Colonic mucosa (tissue), 4 donors: ENCODE data around the gene EPHA1. TPM values are rescaled to one million over a fixed set of nuclear protein-coding genes. Genes with fewer than 3 reads are reported as not detected.

Experiments
- DNase-seq: peaks from one replicate; pipeline ENCODE4 v3.0.0-alpha.2; 2020
- H3K27ac ChIP-seq: fragments of 200-600 bp; one replicate; pipeline ENCODE4 v1.8.0; 2021
- H3K27me3 ChIP-seq: fragments of 200-600 bp; one replicate; pipeline ENCODE4 v1.8.0; 2021
- H3K36me3 ChIP-seq: fragments of 200-600 bp; one replicate; pipeline ENCODE4 v1.8.0; 2021
- H3K4me1 ChIP-seq: fragments of 200-600 bp; one replicate; pipeline ENCODE4 v1.8.0; 2021; ENCODE audit warnings: mild to moderate bottlenecking
- H3K4me3 ChIP-seq: fragments of 200-600 bp; one replicate; pipeline ENCODE4 v1.8.0; 2021
- H3K9ac ChIP-seq, 2 donors: one replicate each; pipeline ENCODE4 v1.7.0; 2013; ENCODE audit warnings: control low read depth in 2 of 2, low read depth in 2 of 2, low read length in 2 of 2
- H3K9me3 ChIP-seq: fragments of 200-600 bp; one replicate; pipeline ENCODE4 v1.8.0; 2021
- CTCF ChIP-seq: fragments of 200-600 bp; IDR thresholded peaks from one replicate; pipeline ENCODE4 v1.8.0; 2022; ENCODE audit warnings: antibody characterized with exemption, mild to moderate bottlenecking
- intact Hi-C: fragments of 100-400 bp; cut with DNase I; formaldehyde crosslinking; loops from one replicate; pipeline ENCODE4 v1.14.1; 2022
- total RNA-seq, 2 donors: library from RNA; stranded (reverse); fragmentation: NEBNext Ultra II Directional in 1 of 2; extraction: Animal tissue kit (Norgen Biotek cat#: 25700) in 1 of 2; gene quantifications; one replicate each; pipeline ENCODE4 v1.2.1, GENCODE V29; 2021
- donor health status: healthy.
- donor health status: DM: no; HTN: no; CAD: no.
- donor health status: DM: no; HTN: no; CAD: no.

EPHA1 gene
- total RNA-seq, 2 donors from 2014 or later: 16.0 to 18.4 TPM

- H3K9ac ChIP-seq: no peak overlapping the region
- H3K4me3 ChIP-seq: no peak overlapping the region
- no peaks in the 10 kb centered on the region for H3K27me3 ChIP-seq
- intact Hi-C loops: loop anchor here (5.0 kb wide), 1 partner anchor 91 kb away; no protein-coding TSS in a partner anchor
- H3K4me1 ChIP-seq: peaks cover 12% of the 10 kb centered on the region
- H3K27ac ChIP-seq: no peak overlapping the region
- H3K36me3 ChIP-seq: no peaks in the 10 kb centered on the region
- TF ChIP-seq CTCF: no peak
- H3K9me3 ChIP-seq: no peaks in the 10 kb centered on the region
- DNase-seq: no peak
These were observed 4.5 kb upstream of the EPHA1 start for GRCh38 chr7:143413123-143413522.

GRCh38 chr7:143411976-143412708, 3.5 kb upstream of the EPHA1 start:
- peaks cover 12% of the 10 kb centered on the region for H3K4me1 ChIP-seq

GRCh38 chr7:143410521-143411004, 1.9 kb upstream of the EPHA1 start:
- peaks cover 12% of the 10 kb centered on the region for H3K4me1 ChIP-seq
- no peak for TF ChIP-seq CTCF
- no peak for DNase-seq
- H3K9ac ChIP-seq: no peak overlapping the region
- H3K27ac ChIP-seq: no peak overlapping the region
- intact Hi-C loops: loop anchor here (5.0 kb wide), 1 partner anchor 88 kb away; no protein-coding TSS in a partner anchor
- no peaks in the 10 kb centered on the region for H3K9me3 ChIP-seq
- H3K4me3 ChIP-seq: no peak overlapping the region
- H3K27me3 ChIP-seq: no peaks in the 10 kb centered on the region
- H3K36me3 ChIP-seq: no peaks in the 10 kb centered on the region

More at GRCh38 chr7:143411976-143412708, 3.5 kb upstream of the EPHA1 start:
- no peak overlapping the region for H3K27ac ChIP-seq
- DNase-seq: no peak
- no peaks in the 10 kb centered on the region for H3K36me3 ChIP-seq
- no peaks in the 10 kb centered on the region for H3K9me3 ChIP-seq
- H3K4me3 ChIP-seq: no peak overlapping the region
- TF ChIP-seq CTCF: no peak
- no peaks in the 10 kb centered on the region for H3K27me3 ChIP-seq
- H3K9ac ChIP-seq: no peak overlapping the region
- intact Hi-C loops: loop anchor here (5.0 kb wide), 1 partner anchor 90 kb away; no protein-coding TSS in a partner anchor

GRCh38 chr7:143408252-143408685, 387 bp downstream of the EPHA1 start:
- DNase-seq: no peak
- Histone ChIP-seq H3K9me3 (no peaks in the 10 kb centered on the region), H3K4me1 (peaks cover 12% of the 10 kb centered on the region), H3K4me3 (peak overlapping the region; percentile 62), H3K36me3 (no peaks in the 10 kb centered on the region), H3K27me3 (no peaks in the 10 kb centered on the region), H3K27ac (peak overlapping the region; percentile 2), H3K9ac (peak overlapping the region; percentile 56 to 73)
- no peak for TF ChIP-seq CTCF
- intact Hi-C loops: no loop called here

- Histone ChIP-seq H3K27ac (peak overlapping the region; percentile 2), H3K4me1 (peaks cover 12% of the 10 kb centered on the region), H3K27me3 (no peaks in the 10 kb centered on the region), H3K9me3 (no peaks in the 10 kb centered on the region), H3K4me3 (peak overlapping the region; percentile 62), H3K36me3 (no peaks in the 10 kb centered on the region), H3K9ac (peak overlapping the region; percentile 56 to 73)
- no peak for TF ChIP-seq CTCF
- no peak for DNase-seq
- intact Hi-C loops: no loop called here
These were observed 1.1 kb downstream of the EPHA1 start for GRCh38 chr7:143407287-143408251.
